OCI-M2 (cell line): ENCODE results near the gene FGGY.

Experiments used
- DNase-seq: peaks from one replicate; lab custom pipeline; 2025; ENCODE audit not compliant: unreplicated experiment; lab: John Stamatoyannopoulos, UW

Gene FGGY

GRCh38 chr1:59378621-59379370 is 81.9 kb downstream of the FGGY start:
- no peak for DNase-seq

- DNase-seq = no peak
Observed at GRCh38 chr1:59379371-59379728, 82.5 kb downstream of the FGGY start.

- DNase-seq = no peak
Observed at GRCh38 chr1:59383963-59384362, 87.1 kb downstream of the FGGY start.

- DNase-seq = no peak
Observed at GRCh38 chr1:59384443-59384842, 87.5 kb downstream of the FGGY start.

- DNase-seq = no peak
Observed at GRCh38 chr1:59388191-59388590, 91.3 kb downstream of the FGGY start.

- no peak for DNase-seq
Observed at GRCh38 chr1:59389847-59390246, 93.0 kb downstream of the FGGY start.

GRCh38 chr1:59390307-59390706 is 93.4 kb downstream of the FGGY start:
- no peak for DNase-seq

GRCh38 chr1:59391212-59392179 is 94.6 kb downstream of the FGGY start:
- no peak for DNase-seq

GRCh38 chr1:59393211-59394180 is 96.6 kb downstream of the FGGY start:
- no peak for DNase-seq

- DNase-seq = no peak
Observed at GRCh38 chr1:59394706-59395425, 98.0 kb downstream of the FGGY start.

GRCh38 chr1:59396387-59396786 is 99.5 kb downstream of the FGGY start:
- DNase-seq = no peak

GRCh38 chr1:59397139-59397858 is 100.4 kb downstream of the FGGY start:
- DNase-seq = no peak

- no peak for DNase-seq
Observed at GRCh38 chr1:59399642-59400041, 102.7 kb downstream of the FGGY start.

- DNase-seq = no peak
Observed at GRCh38 chr1:59401581-59401980, 104.7 kb downstream of the FGGY start.

- no peak for DNase-seq
Observed at GRCh38 chr1:59404796-59405195, 107.9 kb downstream of the FGGY start.

GRCh38 chr1:59406437-59407164 is 109.7 kb downstream of the FGGY start:
- no peak for DNase-seq

- no peak for DNase-seq
Observed at GRCh38 chr1:59408608-59409240, 111.8 kb downstream of the FGGY start.

GRCh38 chr1:59409549-59409948 is 112.7 kb downstream of the FGGY start:
- no peak for DNase-seq

GRCh38 chr1:59409986-59410385 is 113.1 kb downstream of the FGGY start:
- DNase-seq = no peak
